HEK293 (cell line): ENCODE measurements around the gene HRCT1.

Source experiments
- BCL6B ChIP-seq: fragments of 450-650 bp; formaldehyde crosslinking; IDR thresholded peaks from 2 replicates; pipeline ENCODE4 v1.5.1; 2017; ENCODE audit warnings: missing biosample characterization, missing genetic modification characterization
- CTCF ChIP-seq: fragments of 450-650 bp; formaldehyde crosslinking; IDR thresholded peaks from 2 replicates; pipeline ENCODE4 v1.5.1; 2016; ENCODE audit warnings: missing biosample characterization, missing genetic modification characterization
- PRDM2 ChIP-seq: fragments of 450-650 bp; formaldehyde crosslinking; IDR thresholded peaks from 2 replicates; pipeline ENCODE4 v1.5.1; 2016; ENCODE audit warnings: missing biosample characterization, missing genetic modification characterization, borderline replicate concordance
- PRDM4 ChIP-seq: fragments of 450-650 bp; formaldehyde crosslinking; IDR thresholded peaks from 2 replicates; pipeline ENCODE4 v1.5.1; 2017; ENCODE audit warnings: missing biosample characterization, missing genetic modification characterization
- SALL2 ChIP-seq: fragments of 450-650 bp; formaldehyde crosslinking; IDR thresholded peaks from 2 replicates; pipeline ENCODE4 v1.5.0; 2017; ENCODE audit warnings: missing biosample characterization, mild to moderate bottlenecking, missing genetic modification characterization, borderline replicate concordance
- TCF7L2 ChIP-seq: IDR thresholded peaks from 2 replicates; pipeline ENCODE4 v1.6.1; 2011; ENCODE audit warnings: low read depth, mild to moderate bottlenecking, inconsistent platforms, low read length, moderate library complexity, borderline replicate concordance
- ZBTB21 ChIP-seq: fragments of 450-650 bp; formaldehyde crosslinking; IDR thresholded peaks from 2 replicates; pipeline ENCODE4 v1.5.1; 2017; ENCODE audit warnings: missing biosample characterization, missing genetic modification characterization
- ZNF138 ChIP-seq: fragments of 450-650 bp; formaldehyde crosslinking; IDR thresholded peaks from 2 replicates; pipeline ENCODE4 v1.5.1; 2016; ENCODE audit warnings: missing biosample characterization, missing genetic modification characterization, borderline replicate concordance
- ZNF280D ChIP-seq: fragments of 450-650 bp; formaldehyde crosslinking; IDR thresholded peaks from 2 replicates; pipeline ENCODE4 v1.5.1; 2016; ENCODE audit warnings: missing biosample characterization, missing genetic modification characterization
- ZNF624 ChIP-seq: fragments of 450-650 bp; formaldehyde crosslinking; IDR thresholded peaks from 2 replicates; pipeline ENCODE4 v1.5.1; 2017; ENCODE audit warnings: missing biosample characterization, missing genetic modification characterization
- ZSCAN16 ChIP-seq: fragments of 450-650 bp; formaldehyde crosslinking; IDR thresholded peaks from 2 replicates; pipeline ENCODE4 v1.5.1; 2016; ENCODE audit warnings: missing biosample characterization, missing genetic modification characterization
- TF ChIP-seq, protein P1 (sequence below): fragments of 450-650 bp; formaldehyde crosslinking; IDR thresholded peaks from 2 replicates; pipeline ENCODE4 v1.5.1; 2017; ENCODE audit warnings: missing biosample characterization, missing genetic modification characterization

DNA sequence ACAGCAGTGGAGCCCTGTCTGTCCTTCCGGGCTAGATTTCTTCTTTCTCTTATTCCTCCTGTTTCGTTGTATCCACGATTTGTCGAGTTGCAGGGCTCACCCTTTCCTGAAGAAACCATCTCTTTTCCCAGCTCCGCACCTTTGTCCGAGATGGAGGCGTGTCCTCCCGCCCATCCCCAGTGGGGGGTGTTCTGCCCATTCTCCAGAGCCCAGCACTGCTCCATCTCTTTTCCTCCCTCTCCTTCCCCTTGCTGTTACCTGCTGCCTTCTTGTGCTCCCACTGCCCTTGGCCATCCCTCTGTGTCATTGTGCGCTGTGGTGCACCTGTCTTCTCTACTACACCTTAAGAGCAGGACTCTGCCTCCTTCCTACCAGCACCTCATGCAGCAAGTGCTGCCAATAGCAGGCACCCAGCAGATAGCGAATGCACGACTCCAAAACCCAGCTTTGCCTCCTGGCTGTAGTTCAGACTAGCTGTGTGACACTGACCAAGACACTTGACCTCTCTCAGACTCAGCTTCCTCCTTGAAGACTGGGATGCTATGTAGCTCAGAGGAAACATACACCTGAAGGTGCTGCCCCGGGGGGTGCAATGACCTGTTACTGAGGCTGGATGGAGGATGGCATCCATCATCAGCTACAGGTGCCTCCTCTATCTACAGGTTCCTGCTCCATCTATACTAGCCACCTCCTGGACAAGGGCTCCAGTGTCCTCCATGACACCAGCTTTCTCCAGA is 44.7 kb upstream of the HRCT1 start:
- no peak for TF ChIP-seq PRDM4 (tag by site-specific recombination)
- TF ChIP-seq CTCF (tag by site-specific recombination) = no peak
- no peak for TF ChIP-seq TCF7L2
- TF ChIP-seq ZSCAN16 (tag by site-specific recombination) = no peak
- TF ChIP-seq SALL2 (tag by site-specific recombination) = no peak
- TF ChIP-seq, protein P1, sequence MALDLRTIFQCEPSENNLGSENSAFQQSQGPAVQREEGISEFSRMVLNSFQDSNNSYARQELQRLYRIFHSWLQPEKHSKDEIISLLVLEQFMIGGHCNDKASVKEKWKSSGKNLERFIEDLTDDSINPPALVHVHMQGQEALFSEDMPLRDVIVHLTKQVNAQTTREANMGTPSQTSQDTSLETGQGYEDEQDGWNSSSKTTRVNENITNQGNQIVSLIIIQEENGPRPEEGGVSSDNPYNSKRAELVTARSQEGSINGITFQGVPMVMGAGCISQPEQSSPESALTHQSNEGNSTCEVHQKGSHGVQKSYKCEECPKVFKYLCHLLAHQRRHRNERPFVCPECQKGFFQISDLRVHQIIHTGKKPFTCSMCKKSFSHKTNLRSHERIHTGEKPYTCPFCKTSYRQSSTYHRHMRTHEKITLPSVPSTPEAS (tag by site-specific recombination) = no peak
- no peak for TF ChIP-seq BCL6B (tag by site-specific recombination)
- TF ChIP-seq PRDM2 (tag by site-specific recombination) = no peak
- TF ChIP-seq ZNF280D = no peak
- no peak for TF ChIP-seq ZBTB21 (tag by site-specific recombination)
- TF ChIP-seq ZNF138 (tag by site-specific recombination) = no peak
- TF ChIP-seq ZNF624 = no peak
